Right forelimb (tissue), 1 donor: Measurements from ENCODE around the gene HOXB5.

Experiments used
- DNase-seq: peaks from one replicate; pipeline ENCODE4 v3.0.0-alpha.2; 2018

HOXB5 gene

DNA sequence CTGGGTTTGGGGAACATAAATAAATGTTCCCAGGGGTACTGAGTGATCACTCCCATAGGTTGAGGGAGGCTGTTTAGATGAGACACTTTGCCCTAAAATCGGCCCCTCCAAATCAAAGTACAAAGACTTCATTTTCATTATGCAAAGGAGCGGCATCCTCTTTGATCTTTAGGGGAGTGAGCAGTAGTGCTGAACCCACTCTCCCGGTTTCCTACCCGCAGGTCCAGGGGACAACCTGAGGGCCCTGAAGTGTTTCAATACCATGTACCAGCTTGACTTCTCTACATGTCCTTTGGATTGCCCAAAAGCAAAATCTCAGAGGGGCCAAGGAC, 7.6 kb upstream of the HOXB5 start:
- DNase-seq, result no peak

DNA sequence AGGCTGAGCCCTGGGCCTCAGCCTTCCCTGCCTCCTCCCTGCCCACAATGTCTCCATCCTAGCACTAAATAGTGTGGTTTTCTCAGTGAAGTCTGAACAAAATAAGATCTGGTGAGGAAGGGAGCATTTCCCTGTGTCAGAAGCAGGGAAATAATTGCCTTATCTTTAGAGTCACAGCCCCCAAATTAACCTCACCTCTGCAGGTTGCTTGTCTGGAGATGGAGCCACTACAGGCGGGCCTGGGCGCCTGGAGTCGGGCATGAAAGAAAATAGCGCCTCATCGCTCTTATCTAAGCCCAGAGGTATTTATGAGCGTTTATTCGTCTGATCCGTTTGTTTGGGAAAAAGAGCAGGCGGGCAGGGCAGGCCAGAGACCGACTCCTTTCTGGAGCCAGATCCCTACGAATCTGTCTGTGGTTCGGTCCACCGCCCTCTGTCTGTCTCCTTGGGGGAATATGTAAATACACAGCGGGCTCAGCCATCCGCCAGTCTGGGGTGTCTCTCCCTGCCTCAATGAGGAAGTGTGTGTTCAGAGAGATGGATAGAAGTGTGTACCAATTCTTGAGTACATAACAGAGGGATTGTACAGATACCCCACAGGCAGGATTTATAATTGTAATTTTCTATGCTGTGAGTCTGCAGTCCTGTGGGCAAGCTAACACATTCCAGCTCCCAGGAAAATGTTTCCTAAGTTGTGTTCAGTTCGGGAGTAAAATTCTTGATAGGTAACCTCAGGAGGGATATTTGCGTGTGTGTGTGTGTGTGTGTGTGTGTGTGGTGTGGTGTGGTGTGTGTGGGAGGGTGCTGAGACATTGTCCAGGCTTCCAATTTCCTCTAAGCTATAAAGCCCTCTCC, 6.9 kb upstream of the HOXB5 start:
- DNase-seq, result no peak

DNA sequence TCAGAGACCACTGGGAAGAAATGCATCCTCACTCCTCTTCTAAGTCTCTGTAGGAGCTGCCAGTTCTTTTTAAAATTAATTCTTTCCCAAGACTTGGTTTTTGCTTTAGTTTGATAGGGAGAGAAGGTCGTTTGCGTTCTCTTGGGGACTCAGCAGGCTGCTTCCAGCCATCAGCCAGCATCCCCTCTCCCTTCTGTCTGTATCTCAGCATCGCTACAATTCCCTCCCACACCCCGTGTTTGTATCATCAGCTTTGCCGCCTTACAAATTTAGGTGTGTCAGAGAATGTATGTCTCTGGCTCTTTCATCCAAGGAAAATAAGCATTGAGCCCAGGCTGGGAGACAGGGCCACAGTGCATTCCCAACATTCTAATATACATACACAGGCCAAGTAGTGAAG, 5.8 kb upstream of the HOXB5 start:
- DNase-seq, result no peak

DNA sequence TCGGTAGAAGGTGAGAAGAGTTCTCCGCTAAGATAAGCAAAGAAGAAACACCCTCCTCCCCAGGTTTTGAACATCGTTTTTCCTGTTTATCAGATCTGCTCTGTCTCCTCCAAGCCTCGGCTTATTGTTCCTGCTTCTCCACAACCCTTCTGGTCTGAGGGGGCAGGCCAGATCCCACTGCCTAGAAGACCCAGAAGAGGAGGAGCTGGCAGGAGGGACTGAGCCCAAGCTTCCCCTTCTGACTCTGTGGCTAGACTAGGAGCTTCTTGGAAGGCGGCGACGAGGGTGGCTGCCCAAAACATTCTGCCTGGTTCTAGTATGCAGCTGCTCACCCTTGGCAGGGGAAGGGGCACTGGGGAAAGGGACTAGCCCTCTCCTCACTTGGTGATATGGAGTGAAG, 5.2 kb upstream of the HOXB5 start:
- DNase-seq, result no peak

DNA sequence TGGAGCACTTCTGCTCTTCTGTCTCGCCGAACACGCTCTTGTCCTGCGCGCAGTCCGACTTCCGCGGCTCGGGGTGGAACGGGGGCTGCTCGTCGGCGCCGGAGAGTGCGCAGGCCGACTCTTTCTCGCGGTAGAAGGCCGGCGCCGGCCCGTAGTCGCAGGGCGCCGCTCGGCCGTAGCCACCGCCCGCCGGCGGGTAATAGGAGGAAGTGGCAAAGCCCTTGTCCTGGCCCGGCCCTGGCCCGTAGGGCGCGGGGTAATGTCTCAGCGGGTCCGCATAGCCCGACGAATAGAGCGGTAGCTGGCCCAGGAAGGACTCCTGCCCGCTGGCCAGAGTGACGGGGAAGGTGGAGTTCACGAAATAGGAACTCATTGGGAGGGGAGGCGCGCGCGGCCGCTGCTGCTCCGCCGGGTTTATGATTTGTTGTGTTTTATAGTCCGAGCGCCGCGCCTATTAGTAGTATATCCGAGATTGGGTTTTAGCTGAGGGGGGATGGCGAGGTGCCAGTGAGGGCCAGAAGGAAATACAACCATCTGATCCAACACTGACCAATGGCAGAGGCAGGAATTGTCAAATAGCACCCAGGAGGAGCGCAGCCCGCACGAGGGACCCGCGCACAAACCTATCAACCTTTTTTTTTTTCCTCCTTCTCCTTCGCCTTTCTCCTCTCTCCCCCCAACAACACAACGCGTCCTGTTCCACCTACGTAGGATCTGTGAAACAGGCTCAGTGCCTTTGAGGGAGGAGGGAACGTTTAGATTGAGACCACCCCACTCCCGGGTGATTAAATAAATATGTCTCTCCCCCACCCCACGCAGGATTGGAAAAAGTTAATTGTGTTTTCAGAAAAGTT, 4.4 kb upstream of the HOXB5 start:
- no peak for DNase-seq

DNA sequence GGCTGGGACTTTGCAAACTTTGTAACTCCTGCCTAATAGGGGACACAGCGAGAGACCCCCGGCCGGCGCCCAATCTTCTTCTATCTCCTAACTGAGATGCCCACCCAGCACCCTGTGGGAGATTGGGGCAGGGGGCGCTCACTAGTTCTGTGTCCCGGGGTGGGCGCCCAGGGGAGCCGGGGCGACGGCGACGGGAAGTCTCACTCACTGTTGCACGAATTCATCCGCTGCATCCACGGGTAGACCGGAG, 3.9 kb upstream of the HOXB5 start:
- no peak for DNase-seq

DNA sequence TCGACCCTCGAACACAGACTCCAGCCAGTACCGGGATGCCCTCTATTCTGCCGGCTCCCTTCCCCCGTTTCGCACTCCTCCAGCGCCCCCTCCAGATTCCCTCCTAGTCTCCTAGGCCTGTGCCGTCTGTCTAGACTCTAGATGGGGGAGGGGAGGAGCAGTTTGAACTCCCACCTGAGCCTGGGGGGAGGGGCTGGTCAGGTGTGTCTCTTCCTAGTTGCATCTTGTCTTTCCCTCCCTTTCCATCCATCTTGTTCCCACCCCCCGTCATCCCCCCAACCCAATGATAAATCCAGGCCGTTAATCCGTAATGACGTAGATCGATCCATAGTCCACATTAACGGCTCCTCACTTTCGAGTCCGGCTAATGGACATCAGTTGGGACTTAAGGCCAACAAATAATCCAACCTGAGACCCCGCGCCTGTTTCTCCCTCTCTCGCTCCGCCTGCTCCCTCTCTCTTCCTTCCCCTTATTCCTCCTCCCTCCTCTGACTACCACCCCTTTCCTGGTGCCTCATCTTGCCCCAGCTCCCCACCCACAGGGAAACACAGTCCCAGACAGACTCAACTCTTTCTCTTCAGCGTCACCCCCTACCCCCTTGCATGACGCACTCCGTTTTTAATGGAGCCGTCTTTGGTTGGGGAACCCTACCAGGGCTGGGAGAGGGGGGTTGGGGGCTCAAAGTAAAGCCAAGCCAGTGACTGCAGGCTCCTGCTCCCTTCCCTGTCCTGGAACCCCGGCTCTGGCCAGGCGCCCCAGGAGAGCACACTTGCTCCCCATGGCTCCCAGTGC, 3.4 kb upstream of the HOXB5 start:
- DNase-seq, result no peak

DNA sequence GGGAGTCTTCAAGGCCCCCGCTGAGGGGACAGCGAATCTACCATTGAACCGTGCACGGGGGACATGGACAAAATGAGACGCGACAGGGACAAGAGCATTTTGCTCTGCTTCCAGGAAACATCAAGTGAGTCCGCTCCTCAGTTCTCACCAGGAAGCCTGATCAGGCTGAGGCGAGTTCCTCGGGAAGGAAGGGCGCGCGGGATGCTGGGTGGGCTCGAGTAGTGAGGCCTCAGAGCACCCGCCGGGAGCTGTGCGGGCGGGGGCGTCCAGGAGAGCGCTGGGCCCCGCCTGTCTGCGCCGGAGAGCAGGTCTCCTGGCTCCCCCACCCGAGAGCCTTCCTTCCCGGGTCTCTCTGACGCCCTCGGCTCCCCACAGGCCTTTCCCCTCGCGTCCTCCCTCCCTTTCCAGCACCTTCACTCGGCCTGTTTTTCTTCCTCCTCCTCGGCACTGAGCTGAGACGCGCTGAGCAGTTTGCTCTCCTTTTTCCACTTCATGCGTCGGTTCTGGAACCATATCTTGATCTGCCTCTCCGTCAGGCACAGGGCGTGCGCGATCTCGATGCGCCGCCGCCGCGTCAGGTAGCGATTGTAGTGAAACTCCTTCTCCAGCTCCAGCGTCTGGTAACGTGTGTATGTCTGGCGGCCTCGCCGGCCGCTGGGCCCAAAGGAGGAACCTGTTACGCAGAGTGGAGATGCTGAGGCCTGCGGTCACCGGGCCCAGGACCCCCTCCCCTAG, 2.6 kb upstream of the HOXB5 start:
- no peak for DNase-seq

DNA sequence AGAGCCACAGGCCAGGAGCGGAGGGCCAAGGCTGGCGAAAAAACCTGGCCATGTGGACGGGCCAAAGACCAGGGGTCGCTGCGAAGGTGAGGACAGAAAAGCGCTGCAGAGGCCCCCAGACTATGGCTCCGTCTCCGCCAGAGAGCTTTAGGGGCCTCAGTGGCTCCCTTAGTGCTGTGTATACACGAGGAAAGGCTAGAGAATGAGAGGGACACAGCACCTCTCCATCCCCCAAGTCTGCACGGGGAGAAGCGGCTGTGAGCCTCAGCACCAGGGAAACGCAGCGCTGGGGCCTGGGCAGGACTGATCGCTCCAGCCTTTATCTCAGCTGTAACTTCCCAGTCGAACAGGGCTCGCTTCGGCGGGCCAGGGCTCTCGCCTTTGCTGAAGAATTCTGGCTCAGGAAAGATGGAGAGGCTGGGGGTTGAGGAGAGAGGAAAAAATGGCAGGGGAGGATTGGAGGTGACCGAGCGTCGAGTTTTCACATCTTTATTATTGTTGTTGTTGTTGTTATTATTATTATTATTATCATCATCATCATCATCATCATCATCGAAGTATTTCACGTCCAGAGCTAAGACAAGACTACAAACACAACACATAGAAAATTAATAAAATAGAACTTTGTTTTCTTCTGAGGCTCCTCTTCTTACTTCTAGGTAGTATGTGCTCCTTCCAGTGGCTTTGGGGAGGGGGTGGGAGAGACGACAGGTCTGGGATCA, 1.9 kb upstream of the HOXB5 start:
- no peak for DNase-seq

DNA sequence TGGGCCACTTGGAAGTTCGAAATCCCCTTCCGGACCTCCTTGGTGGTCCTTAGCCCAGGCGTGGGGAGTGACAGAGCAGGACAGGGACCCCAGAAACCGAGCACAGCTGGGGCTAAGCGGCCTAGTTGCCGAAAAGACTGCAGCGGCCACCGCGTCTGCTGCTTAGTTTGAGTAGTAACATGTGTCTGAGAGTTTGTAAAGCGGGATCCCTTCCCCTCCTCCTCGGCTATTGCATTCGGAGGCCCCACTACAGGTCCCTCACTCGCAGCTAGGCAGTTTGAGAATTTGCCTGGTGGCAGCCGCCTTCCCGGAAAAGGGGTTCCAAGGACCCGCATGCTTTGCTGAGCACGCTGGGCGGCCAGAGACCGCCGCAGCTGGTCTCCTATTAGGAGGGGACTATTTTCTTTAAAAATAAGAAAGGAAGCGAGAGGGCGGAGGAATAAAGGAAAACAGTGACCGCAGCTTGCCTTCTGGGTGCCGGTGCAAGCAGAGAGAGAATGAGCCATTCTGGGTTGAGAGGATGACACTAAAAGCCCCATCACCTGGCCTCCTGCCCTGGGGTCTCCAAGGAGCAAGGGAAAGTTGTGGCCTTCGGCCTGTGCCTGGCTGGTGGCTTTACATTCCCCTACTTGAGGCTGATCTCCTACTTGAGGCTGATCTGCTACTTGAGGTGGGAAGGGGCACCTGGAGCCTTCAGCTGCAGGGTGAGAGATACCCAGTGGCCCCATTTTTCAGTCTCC, 1.1 kb upstream of the HOXB5 start:
- no peak for DNase-seq

DNA sequence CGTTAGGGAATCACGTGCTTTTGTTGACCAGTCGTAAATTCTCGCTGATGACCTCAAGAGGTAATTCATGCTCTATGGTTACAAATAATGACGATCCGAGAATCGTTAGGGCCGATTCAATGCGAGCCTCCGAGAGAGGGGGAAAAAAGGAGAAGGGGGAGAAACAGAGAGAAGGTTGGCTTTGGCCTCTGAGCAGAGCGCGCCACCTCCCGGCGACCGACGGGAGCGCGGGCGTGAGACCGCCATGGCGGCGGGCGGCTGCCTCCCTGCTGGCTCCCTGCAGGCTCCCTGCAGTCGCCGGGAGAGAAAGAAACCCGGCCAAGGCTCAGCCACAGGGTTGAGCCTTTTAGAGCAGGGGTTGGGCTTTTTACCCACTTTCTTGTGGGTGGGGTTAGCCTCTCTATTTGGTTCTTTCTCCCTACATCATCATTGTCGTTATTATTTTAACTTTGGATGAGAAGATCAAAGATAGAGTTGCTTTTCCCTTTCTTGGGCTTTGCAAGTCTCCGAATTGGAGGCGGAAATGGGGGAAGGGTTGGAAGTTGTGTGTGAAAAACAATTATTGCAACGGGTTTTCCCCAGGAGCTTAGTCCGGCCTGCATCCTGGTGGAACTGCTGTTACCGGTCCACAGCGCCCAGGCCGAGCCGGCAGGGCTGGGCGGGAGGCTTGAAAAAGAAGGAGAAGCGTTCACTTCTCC, 410 bp upstream of the HOXB5 start:
- peak; percentile 87 for DNase-seq

DNA sequence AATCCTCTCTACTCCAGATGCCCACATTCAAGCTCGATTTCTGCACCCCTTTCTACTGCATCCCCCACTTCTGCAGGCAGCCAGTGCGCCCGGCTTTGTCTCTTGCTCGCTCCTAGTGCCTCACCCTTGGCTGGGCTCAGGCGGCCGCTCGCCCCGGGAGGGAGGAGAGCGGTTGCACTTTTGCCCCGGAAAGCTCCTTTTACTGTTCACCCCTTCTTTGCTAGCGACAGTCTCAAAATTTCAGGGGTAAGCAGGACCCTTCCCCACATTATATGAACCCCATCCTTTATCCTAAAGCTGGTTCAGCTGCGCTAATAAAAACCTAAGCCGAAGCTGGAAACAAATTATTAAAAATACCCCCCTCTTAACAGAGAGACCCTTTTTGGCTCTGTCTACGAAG, 1.0 kb downstream of the HOXB5 start:
- DNase-seq, result no peak

DNA sequence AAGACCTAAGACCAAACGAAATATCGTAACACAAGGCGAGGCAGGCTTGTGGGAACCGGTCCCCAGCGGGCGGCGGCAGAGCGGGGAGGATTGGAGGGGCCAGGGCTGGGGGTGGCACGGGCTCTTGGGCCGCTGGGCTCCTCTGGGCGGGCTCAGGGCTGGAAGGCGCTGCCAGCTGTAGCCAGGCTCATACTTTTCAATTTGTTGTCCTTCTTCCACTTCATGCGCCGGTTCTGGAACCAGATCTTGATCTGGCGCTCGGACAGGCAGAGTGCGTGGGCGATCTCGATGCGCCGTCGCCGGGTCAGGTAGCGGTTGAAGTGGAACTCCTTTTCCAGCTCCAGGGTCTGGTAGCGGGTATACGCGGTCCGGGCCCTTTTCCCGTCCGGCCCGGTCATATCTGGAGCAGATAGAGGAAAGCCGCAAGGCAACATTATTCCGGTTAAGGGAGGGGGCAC, 1.5 kb downstream of the HOXB5 start:
- no peak for DNase-seq

DNA sequence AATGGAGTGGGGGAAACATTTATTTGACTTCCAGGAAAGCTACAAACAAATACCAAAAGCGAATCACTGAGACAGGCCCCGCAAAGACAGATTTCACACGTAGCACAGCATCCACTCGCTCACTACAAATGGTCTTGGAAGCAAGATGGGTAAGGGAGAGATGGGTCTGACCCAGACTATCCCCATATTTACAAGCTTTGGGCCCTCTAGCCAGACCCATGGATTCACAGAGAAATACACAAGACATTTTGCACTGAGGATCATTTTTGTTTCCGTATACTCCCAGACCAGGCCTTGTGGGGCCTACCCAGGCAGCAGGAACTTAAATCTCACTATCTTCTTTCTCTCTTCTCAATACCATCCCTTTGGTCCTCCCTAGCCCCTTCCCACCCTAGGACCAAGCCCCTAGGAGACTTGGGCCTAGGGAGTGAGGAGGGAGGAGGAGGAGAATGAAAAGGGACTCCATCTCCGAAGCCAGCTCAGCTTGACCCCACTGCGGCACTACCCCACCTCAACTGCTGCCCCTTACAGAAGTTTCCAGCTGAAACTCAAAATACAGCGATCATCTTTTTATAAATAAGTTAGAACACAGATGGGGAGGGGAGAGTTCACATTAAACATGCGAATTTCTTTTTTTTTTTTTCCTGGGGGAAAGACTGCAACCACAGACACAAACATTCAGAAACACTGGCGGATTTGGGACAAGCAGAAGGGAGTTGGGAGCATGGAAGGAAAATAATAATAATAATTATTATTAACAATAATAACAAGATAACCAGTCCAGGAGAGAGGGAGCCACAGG, 2.1 kb downstream of the HOXB5 start:
- DNase-seq, result no peak

DNA sequence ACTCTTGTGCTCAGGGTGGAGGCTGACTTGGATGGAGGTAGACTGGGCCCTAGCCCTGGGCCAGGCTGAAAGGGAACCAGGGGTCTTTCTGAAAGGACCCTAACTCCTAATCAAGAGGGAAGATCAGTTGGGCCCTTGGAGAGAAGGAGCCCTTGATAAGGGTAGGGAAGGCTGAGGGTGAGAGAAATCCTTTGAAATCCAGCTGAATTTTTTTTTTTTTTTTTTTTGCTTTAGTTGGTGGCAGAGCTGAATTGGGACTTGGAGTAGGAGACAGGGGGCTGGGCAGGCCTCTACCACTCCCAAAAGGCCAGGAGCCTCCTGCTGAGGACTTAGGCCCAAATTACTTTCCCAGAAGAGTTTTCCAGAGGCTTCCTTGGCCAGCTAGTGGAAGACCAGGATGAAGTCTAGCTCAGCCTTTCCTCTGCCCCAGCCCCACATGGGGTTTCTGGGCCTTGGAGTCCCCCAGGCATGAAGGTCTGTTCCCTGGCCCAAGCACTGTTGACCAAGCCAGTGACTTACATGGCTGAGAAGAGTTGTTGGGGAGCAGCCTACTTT, 2.9 kb downstream of the HOXB5 start:
- DNase-seq, result no peak

DNA sequence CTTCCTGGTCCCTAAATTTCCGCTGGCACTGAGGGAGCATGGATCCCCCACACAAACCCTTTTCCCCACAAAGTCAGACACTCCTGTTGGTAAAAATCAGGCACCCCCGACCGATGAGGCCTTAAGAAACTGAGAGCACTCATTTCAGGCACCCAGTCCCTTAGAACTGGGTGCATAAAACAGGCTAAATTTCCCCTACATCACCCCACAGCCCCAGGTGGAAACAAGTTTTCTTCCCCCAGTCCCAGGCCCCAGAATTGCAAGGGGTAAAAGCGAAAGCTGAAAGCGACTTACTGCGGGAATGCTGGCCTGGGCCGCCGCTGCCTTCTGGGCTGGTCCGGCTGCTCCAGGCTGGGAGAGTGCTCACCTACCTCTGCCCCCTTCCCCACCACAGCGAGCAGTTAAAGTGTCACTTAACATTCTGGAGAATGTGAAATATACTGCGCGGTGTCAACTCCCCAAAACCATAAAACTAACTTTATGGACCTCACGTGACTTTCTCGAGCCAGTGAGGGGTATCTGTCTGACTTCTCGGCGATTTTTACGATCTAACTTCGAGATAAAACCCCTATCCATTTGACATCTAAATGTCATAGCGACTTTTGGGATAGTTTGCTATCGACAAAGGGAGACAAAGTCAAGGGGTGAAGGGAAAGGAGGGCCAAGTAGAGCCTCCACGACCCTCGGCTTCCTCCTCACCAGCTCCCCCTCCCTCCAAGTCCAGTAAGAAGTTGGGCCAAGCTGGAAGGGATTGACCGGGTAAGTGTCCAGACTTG, 3.6 kb downstream of the HOXB5 start, which contains the start of gene HOXB3:
Gene HOXB3, minus strand, starts transcription at position 411 of the 776 bp plus-strand sequence. CDS start 37,767 bp downstream, outside the sequence.
- DNase-seq, result no peak

DNA sequence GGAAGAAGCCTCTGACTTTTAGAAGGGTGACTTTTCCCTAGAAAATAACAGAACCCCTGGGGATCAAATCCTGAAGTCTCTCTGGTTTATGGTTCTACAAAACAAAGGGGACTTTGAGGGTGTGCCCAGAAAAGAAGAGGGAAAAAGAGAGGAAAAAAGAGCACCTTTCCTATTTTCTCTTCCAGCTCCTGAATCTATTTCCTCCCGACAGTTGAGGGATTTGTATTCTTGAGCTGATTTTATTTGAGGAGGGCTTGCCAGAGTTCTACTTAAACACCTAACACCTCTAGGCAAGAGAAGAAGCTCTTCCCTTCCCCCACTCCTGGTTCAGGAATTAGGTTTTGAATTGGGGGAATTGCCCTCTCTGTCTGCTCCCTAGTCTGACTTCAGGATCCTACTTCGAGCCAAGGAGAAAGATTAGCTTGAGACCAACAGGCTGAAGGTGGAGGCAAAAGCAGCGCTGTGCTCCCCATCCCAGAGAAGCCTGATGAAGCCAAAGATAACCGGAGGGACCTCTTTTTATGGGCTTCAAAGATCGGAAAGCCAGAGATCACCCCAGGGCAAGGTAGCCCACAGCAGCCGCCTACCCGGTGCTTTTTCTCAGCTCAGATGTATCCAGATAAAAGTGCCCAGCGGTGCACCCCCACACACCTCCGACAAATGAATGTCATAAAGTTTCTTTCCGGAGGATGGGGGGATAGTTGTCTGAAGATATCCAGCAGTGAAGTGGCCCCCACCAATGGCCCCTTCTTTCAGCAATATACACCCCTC, 4.3 kb downstream of the HOXB5 start:
- no peak for DNase-seq

DNA sequence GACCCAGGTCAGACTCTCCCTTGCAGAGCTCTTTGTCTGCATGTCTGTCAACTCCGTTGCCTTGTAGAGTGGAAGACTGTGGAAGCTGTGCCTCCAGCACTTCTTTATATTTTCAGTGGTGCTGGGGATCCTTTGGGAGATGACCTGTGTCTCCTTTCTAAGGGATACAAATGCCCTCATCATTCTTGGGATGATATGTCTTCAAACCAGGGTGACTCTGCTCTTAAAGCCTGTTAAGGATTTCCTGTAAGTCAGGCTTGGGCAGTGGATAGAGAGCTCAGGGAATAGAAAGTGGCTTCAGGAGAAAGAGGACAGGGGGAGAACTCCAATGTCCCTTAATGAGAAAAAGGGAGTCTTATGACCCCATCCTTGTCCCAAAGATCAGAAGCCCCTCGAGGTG, 5.1 kb downstream of the HOXB5 start:
- no peak for DNase-seq
